Measurements from ENCODE around the gene BMERB1. TPM values are rescaled to one million over a fixed set of nuclear protein-coding genes. Genes with fewer than 3 reads are reported as not detected.

The BMERB1 gene
- total and polyA plus RNA-seq, 10 donors, result 5.6 to 36.5 (median 19.0) TPM

- no peak for TF ChIP-seq CTCF (IDR thresholded peaks at IDR 0.05 in 8 of 11, conservative IDR thresholded peaks at IDR 0.05 in 3 of 11)
- no peak for TF ChIP-seq POLR2AphosphoS5 (IDR thresholded peaks at IDR 0.05)
- TF ChIP-seq POLR2A (IDR thresholded peaks at IDR 0.05), result no peak
- intact Hi-C loops (cut with DNase I; ENCODE audit: low total_unique reads), result no loop called here
- DNase-seq, result no peak
- Histone ChIP-seq H3K27ac (peak overlapping the region in 3 of 8 donors; percentile 48 to 64 (median 58)), H3K36me3 (no peaks in the 10 kb centered on the region), H3K4me3 (no peak overlapping the region), H3K9me3 (no peaks in the 10 kb centered on the region), H3K4me1 (peaks cover 0 to 19% (median 6%) of the 10 kb centered on the region in 6 donors), H3K27me3 (replicated peaks in 1 of 7) (no peaks in the 10 kb centered on the region)
- 97 to 99% (median 98%) methylated on average over 7 of the region's 7 CpGs for WGBS, 5 donors
Observed at GRCh38 chr16:15482748-15483298, 48.4 kb downstream of the BMERB1 start.

GRCh38 chr16:15483857-15484256 is 49.5 kb downstream of the BMERB1 start:
- no peak overlapping the region for H3K27ac ChIP-seq
- no peak overlapping the region for H3K4me3 ChIP-seq
- 72 to 87% (median 79%) methylated on average over 2 of the region's 2 CpGs for WGBS, 5 donors
- intact Hi-C loops (cut with DNase I; ENCODE audit: low total_unique reads), result no loop called here
- no peaks in the 10 kb centered on the region for H3K36me3 ChIP-seq
- no peaks in the 10 kb centered on the region for H3K9me3 ChIP-seq
- no peak for DNase-seq
- H3K27me3 ChIP-seq (replicated peaks in 1 of 7), result no peaks in the 10 kb centered on the region
- H3K4me1 ChIP-seq, result peaks cover 0 to 19% (median 6%) of the 10 kb centered on the region in 6 donors
- TF ChIP-seq POLR2A (IDR thresholded peaks at IDR 0.05) (no peak), POLR2AphosphoS5 (IDR thresholded peaks at IDR 0.05) (no peak), CTCF (IDR thresholded peaks at IDR 0.05 in 8 of 11, conservative IDR thresholded peaks at IDR 0.05 in 3 of 11) (no peak)

GRCh38 chr16:15484662-15485061 is 50.3 kb downstream of the BMERB1 start:
- WGBS, 5 donors, result 68 to 74% (median 73%) methylated on average over 5 of the region's 5 CpGs
- Histone ChIP-seq H3K36me3 (no peaks in the 10 kb centered on the region), H3K4me1 (peaks cover 0 to 19% (median 6%) of the 10 kb centered on the region in 6 donors), H3K27me3 (replicated peaks in 1 of 7) (no peaks in the 10 kb centered on the region), H3K27ac (no peak overlapping the region), H3K4me3 (no peak overlapping the region), H3K9me3 (no peaks in the 10 kb centered on the region)
- no peak for TF ChIP-seq CTCF (IDR thresholded peaks at IDR 0.05 in 8 of 11, conservative IDR thresholded peaks at IDR 0.05 in 3 of 11)
- no peak for TF ChIP-seq POLR2A (IDR thresholded peaks at IDR 0.05)
- no peak for TF ChIP-seq POLR2AphosphoS5 (IDR thresholded peaks at IDR 0.05)
- intact Hi-C loops (cut with DNase I; ENCODE audit: low total_unique reads), result no loop called here
- no peak for DNase-seq

- Histone ChIP-seq H3K4me1 (peaks cover 0 to 19% (median 6%) of the 10 kb centered on the region in 6 donors), H3K36me3 (no peaks in the 10 kb centered on the region), H3K27me3 (replicated peaks in 1 of 7) (no peaks in the 10 kb centered on the region), H3K27ac (no peak overlapping the region), H3K9me3 (no peaks in the 10 kb centered on the region), H3K4me3 (no peak overlapping the region)
- DNase-seq, result no peak
- intact Hi-C loops (cut with DNase I; ENCODE audit: low total_unique reads), result no loop called here
- TF ChIP-seq CTCF (IDR thresholded peaks at IDR 0.05 in 8 of 11, conservative IDR thresholded peaks at IDR 0.05 in 3 of 11) (no peak), POLR2A (IDR thresholded peaks at IDR 0.05) (no peak)
- WGBS, 5 donors, result 94 to 99% (median 97%) methylated on average over 5 of the region's 5 CpGs
Observed at GRCh38 chr16:15485175-15485574, 50.8 kb downstream of the BMERB1 start.
